GM19328 (cell line): Measurements from ENCODE around the gene CLDN15.
"Not testable (repeated sequence)": the region's sequence is repeated elsewhere in the genome, so short reads cannot be mapped to it uniquely, and the experiment has no call there.

Experiments
- ATAC-seq: cut with Tn5 transposase; IDR thresholded peaks from one replicate; pipeline ENCODE4 v1.9.1; 2021; ENCODE audit warnings: mild to moderate bottlenecking, moderate library complexity; ENCODE audit not compliant: unreplicated experiment

Gene CLDN15

DNA sequence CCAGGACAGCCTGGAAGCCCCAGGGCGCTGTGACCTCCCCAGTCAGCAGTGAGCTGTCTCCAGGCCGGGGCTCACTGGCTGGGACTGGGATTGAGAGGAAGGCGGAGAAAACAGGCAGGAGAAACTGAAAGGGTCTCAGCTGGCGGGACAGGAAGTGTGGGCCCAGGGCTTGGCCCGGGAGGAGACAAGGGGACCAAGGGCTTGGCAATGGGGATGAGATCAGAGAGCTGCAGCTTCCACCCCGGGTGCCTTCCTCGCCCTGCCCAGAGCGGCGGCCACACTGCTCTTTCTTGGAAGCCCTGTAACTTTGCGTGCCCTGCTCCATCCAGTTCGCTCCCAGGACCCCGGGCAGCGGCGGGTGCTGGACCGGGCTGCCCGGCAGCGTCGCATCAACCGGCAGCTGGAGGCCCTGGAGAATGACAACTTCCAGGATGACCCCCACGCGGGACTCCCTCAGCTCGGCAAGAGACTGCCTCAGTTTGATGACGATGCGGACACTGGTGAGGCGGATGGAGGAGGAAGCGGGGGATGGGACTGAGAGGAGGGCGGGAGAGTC, 15.2 kb downstream of the CLDN15 start:
- no peak for ATAC-seq

DNA sequence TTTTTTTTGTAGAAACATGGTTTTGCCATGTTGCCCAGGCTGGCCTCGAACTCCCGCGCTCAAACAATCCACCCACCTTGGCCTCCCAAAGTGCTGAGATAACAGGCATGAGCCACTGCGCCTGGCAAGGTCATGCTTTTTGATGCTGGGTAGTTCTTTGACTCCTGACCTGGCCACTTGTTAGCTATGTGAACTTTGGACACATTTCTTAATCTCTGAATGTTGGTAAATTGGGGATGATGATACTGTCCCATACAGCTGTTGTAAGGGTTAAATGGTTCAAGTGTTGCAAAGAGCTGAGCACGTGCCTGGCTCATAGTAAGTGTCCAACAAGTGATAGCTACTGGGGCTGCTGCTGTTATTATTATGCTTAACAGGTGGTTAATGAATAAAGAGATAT, 17.3 kb downstream of the CLDN15 start:
- no peak for ATAC-seq

DNA sequence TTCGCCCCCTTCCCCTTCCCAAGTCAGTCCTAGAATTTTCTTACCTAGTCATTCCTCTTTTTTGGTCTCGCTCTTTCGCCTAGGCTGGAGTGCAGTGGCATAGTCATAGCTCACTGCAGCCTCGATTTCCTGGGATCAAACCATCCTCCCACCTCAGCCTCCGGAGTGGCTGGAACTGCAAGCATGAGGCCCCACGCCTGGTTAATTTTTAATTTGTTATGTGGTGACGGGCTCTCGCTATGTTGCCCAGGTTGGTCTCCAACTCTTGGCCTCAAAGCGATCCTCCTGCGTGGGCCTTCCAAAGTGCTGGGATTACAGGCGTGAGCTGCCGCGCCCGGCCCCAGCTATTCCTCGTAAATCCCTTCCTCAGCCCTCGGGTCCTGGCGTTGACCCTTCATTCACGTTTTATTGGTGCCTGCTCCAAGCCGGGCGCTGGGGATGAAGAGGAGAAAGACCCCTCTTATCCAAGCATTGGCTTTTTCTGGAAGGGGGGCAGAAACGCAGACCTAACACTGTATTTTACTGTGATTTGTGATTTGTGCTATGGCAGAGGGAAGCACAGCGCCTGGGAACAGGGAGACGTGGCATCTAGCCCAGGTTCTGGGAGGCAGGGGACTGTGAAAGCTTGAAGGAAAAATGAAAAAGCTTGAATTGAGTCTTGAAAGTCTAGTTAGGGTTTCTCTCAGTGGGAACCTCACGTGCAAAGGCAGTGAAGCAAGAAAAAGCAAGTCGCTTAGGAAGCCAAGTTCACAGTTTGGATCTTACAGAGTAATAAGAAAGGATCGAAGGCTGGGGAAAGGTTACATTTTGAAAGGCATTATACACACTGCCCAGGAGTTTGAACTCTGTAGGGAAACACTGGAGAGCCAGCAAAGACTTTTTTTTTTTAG, 19.1 kb downstream of the CLDN15 start:
- no peak for ATAC-seq

DNA sequence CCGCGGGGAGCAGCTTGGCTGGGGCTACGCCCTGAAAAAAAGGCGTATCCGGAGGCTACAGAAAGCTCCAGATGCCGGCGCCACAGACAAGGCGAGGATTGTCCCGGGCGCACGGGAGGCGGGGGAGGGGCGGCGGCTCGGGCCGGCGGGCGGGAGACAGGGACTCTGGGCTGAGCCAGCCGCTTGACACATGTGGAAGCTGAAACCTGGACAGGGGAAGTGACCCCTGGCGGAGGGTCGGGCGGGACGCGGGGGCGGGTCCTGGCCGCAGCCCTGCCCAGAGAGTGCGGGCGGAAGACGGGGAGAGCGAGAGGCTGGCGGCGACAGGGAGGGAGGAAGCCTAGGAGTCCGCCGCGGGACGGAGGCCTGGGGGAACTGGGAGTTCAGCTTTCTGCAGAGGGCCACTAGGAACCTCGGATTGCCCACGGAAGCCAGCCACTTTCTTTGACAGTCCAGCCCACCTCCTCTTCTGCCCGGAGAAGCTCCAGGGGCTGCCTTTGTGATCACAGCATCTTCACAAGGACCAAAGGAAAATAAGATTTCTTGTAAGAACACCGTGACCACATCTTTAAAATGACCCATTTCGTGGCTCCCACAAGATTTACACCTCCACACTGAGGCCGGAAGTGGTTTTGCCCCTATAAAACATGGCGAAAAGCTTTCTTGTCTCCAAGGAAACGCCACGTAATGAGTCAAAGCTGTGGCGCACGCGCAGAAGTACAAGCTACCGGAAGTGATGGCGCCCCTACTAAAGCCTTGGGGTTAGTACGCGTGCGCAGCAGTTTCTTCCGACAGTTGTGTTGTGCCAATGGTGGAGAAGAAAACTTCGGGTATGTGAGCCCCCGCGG, 20.0 kb downstream of the CLDN15 start, which contains the start of the genes PLOD3 and ZNHIT1:
TSS of gene PLOD3 (minus strand) at position 194 of the 848 bp plus-strand sequence. CDS start 307 bp downstream, outside the sequence.
TSS of gene ZNHIT1 (plus strand) at position 778 of the 848 bp plus-strand sequence. CDS start at position 809, 31 bp downstream.
- ATAC-seq = peak; percentile 59

DNA sequence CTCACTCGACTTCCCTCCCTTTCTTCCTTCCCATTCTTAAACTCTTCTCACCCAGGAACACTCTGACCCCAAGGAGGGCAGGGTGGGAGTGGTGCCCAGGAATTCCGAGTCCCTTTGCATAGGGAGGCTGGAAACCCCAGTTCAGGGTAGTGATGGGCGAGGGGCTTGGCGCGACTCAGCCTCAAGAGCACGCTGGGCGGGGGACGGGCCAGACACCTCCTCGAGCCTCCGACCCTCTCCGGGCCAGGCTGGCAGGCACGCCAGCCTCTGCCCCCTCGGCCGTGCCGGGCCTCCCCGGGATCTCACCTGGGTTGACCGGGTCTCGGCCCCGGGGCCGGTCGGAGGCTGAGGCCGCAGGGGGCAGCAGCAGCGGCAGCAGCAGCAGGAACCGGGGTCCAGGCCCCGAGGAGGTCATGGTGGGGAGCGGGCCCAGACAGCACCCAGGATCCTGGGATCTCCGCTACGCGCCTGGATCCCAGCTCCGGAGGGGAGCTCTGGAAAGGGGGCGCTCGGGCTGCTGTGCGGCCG, 20.7 kb downstream of the CLDN15 start:
- peak; percentile 12 for ATAC-seq

DNA sequence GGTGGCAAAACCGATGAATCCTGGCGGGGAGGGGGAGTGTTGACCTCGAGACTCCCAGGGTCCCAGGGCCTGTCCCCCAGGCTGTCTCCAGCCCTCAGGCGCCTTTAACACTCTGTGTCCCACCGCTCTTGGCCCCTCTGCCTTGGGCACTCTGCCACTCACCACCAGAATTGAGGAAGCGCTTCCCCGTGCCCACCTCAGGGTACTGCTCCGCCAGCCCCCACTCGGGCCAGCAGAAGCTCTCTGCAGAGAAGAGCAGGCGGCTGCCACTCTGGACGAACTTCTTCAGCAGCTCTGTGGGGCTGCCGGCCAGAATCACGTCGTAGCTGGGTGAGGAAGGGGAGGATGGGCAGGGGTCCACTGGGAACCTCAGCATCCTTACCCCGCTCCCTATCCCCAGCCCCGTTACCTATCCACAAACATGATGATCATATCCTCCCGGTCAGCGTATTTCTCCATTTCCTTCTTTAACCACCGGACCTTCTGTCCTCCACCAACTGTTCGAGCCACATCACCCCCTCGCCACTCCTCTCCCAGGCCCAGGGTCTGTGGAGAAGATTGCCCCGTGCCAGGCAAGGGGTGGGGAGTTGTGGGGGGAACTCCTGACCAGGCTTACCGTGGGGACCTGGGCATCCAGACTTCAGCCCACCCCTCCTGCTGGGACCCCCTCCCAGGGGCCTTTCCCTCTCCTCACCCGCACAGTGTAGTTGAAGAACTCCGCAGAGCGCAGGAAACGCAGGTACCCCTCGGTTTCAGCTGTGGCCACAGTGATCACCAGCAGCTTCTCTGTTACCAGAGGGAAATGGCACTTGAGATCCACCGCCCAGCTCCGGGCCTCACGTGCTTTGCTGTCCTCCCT, 21.4 kb downstream of the CLDN15 start:
- no peak for ATAC-seq

DNA sequence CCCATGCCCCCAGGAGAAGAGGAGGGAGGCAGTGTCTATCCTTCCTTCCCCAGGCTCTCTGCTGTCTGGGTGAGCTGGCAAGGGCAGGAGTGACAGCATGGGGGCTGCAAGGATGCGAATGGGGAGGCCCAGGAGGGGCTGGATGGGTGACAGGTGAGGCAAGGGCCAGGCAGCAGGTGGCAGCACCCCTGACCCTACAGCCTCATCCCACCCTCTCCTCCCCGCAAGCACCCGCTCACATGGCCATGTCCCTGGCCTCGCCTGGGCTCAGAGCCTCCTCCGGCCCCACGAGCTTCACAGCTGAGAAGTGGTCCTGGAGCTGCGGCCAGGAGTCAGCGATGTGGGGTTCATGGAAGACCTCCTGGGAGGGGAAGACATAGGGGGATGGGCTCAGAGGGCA, 25.6 kb downstream of the CLDN15 start:
- no peak for ATAC-seq

DNA sequence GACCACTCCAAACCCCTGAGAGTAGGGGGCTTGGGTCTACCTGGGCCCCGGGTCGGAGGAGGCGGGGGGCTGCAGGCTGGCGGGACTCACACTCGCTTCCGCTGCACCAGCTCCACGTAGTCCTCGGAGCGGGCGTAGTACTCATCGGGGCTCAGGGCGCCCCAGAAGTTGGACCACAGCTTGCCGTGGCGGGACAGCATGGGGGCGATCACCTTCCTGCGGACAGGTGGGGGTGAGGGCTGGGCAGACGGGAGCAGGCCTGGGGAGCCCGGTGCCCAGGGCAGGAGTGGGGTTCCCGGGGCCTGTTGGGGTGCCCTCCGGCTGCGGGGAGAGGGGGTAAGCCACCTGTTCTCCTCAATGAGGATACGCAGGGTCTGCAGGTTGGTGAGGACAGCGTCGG, 26.1 kb downstream of the CLDN15 start:
- no peak for ATAC-seq

DNA sequence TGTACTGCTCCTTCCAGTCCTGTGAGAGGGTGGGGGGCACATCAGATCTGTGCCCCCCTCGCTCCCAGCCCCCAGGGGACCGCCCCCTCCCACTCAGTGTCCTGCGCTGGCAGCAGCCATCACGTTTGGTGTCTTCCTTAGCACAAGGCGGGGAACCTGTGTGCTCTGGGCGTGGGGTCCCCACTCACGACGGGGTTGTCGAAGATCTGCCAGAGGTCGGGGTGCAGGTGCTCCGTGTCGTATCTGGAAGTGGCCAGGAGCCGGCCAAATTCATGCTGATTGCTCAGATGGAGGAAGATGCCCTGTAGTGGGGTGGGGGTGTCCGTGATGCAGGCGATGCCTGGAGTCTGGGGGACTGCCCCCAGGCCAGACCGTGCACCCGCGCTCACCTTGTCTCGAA, 27.5 kb downstream of the CLDN15 start:
- no peak for ATAC-seq

DNA sequence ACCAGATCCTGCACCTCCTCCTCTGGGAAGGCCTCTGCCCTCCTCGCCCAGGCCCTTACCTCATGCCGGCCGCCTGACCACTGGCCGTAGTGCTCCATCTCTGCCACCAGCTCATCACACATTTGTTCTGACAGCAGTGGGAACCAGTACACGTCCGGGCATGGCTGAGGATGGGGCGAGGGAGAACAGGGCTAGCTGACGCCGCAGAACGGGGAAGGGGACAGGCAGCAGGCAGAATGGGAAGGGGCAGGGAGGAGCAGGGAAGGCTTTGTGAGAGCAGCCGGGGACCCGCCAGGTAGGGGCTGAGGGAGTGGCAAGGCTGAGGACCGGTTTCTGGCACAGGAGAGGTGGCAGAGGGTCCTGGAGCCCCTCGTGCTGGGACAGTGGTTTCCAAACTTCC, 28.8 kb downstream of the CLDN15 start:
- no peak for ATAC-seq

DNA sequence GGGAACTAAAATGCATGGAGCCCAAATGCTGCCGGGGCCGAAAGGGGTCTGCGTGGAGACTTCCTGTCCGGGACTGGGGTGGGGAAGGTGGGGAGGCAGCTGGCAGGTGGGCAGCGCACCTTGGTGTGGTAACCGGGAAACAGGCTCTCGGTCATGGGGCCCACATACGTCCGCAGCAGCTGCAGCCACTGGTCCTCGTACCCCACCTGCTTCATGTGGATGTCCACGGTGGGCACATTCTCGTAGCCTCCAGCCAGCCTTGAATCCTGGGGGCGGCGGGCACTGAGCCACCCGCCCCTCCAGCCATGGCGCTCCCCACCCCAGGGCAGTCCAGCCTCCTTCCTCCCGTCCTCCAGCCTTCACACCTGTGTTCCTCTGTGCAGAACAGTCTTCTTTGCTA, 30.1 kb downstream of the CLDN15 start:
- no peak for ATAC-seq

DNA sequence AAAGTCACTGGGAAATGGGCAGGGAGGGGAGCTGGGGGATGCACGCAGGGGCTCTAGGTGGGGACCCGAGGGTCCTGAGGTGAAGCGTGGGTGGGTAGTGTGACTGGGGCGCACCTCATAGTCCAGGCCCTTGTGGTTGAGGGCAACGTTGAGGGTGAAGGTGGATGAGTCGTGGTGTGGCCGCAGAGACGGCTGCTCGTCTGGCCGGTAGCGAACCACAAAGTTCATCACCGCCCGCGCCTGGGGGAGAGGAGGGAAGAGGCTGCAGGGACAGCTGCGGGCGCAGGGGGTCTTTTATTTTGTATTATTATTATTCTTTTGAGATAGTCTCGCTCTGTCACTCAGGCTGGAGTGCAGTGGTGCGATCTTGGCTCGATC, 30.9 kb downstream of the CLDN15 start:
- no peak for ATAC-seq

DNA sequence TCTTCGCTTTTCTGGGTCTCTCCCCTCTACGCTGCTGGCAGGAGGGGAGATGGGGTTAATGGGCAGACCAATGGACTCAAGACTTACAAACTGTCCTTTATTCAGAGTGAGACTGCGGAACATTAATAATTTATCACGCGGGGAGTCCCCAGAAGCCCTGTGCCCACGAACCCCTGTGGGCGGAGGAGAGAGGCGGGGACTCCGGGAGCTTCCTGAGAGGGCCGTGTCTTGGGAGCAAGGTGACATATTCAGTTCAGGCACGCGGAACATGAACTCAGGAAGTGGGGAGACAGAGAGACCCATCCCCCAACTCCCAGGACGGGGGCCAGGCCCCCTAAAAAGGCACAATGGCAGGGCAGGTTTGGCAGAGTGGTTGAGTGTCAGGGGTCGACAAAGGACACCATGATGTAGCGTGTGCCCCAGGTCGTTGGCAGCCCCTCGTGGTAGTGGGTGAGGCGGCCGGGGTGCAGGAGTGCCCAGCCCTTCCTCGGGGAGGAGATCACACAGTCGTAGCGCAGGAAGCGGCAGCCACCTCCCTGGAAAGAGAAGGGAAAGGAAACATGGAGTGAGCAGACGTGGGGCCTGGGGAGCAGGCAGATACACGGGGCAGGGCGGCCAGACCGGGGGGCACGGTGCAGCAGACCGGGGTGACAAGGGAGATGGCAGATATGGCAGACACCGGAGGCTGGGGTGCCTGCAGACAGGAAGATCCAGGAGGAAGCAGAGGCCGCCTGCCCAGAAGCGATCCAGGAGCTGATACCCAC, 31.5 kb downstream of the CLDN15 start:
- ATAC-seq = no peak

DNA sequence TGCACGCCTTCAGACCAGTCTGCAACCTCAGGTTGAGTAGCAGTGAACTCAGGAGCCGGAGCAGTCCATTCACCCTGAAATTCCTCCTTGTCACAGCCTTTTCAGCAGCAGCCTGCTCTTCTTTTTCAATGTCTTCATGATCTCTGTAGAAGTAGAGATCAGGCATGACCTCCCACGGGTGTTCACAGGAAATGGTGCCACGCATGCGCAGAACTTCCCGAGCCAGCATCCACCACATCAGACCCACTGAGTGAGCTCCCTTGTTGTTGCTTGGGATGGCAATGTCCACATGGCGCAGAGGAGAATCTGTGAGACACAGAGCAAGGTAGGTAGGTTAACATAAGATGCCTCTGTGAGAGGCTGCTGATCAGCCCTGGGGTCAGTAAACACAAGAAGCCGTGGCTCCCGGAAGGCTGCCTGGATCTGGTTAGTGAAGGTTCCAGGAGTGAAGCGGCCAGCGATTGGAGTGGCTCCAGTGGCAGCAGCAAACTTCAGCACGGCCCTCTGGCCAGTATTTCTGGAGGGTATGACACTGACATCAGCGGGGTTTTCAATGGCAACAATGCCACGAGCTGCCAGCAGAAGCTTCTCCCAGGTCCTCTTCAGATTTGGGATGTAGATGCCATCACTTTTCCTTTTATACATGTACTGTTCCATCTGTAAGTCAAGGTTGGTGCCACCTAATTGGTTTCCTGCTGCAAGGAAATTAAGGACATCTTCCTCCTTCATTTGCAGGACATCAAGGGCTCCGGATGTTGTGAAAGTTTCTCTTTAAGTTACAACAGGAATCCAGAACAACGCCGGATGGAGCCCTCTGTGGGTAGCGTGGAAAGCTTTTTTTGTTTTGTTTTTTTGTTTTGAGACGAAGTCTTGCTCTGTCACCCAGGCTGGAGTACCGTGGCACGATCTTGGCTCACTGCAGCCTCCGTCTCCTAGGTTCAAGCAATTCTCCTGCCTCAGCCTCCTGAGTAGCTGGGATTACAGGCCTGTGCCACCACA, 33.6 kb downstream of the CLDN15 start:
- ATAC-seq = not testable (repeated sequence)

DNA sequence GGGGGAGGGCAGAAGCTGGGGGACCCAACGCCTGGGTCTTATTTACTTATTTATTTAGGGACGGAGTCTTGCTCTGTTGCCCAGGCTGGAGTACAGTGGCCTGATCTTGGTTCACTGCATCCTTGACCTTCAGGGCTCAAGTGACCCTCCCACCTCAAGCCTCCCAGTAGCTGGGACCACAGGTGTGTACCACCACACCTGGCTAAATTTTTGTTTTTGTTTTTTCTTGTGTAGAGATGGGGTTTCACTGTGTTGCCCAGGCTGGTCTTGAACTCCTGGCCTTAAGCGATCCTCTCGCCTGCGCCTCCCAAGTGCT, 35.0 kb downstream of the CLDN15 start:
- ATAC-seq = no peak

DNA sequence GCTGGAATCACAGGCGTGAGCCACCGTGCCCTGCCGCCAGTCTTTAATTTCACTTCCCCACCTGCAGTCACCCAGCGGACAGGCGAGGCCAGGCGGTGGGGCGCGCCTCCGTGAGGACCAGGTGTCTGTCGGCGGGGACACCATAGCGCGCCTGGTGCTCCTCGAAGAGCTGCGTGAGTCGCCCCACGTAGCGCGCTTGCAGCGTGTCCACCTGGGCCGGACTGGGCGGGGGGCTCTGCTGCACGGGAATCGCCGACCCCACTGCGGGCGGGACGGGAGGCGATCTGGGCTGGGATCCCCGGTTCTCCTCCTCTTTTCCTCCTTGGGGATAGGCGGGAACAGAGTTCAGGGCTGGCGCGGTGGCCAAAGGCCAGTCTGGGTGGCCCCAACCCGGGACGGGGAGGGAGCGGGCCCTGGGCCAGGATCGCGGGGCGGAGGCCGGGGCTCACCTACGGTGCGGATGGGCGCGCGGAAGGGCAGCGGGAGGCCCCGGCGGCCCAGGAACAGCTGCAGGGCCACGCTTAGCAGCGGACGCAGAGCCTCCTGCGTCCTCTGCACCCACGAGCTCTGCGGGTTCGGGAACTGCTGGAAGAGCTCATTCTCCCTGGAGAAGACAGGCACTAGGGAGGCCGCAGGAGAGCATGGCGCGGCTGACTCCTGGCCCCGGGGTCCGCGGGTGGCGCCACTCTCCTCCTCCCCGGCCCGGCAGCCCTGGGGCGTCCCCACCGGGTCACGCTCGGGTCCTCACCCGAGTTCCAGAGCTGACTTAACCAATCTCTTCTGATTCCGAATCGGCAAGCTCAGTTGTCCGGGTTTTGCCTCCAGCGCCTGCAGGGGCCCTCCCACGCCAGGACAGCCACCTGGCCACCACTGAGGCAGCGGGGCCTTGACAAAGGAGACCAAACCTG, 35.7 kb downstream of the CLDN15 start:
- ATAC-seq = no peak

DNA sequence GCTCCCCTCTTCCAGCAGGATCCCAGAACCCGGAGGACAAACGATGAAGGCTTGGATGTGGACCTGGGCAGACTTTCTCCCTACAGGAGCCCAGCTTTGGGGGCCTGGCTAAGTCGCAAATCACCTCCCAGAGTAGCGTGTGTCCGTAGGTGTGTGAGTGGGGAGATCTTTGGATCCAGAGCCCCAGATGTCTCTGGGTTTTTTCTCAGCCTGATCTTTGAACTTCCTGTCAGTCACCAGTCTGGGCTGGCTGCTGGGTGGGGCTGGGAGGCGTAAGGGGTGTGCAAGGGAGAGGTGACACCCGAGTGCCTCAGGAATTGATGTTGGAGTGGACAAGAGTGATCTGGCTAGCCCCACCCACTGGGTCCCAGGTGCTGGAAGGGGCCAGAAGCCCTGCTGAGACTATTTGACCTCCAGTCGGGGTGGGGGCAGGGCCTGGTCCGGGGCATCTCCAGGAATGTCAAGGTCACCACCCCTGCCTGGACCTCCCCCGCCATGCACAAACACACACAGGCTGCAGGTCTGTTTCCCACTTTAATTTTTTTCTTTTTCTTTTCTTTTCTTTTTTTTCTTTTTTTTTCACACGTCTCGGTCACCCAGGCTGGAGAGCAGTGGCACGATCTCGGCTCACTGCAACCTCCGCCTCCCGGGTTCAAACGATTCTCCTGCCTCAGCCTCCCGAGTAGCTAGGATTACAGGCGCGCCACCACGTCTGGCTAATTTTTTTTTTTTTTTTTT, 36.6 kb downstream of the CLDN15 start, which contains the start of gene MOGAT3:
TSS of gene MOGAT3 (minus strand) at position 175 of the 738 bp plus-strand sequence. CDS start 182 bp downstream, outside the sequence.
- no peak for ATAC-seq
